GM12878 (cell line): Measurements from ENCODE around the gene ELANE. TPM values are rescaled to one million over a fixed set of nuclear protein-coding genes. Genes with fewer than 3 reads are reported as not detected.
"Not testable (repeated sequence)": the region's sequence is repeated elsewhere in the genome, so short reads cannot be mapped to it uniquely, and the experiment has no call there.

Source experiments
- ATAC-seq: fragments of 200-7000 bp; cut with Tn5 transposase; 3 replicates; pipeline ENCODE4 v1.9.1; 2020; ENCODE audit warnings: mild to moderate bottlenecking, moderate library complexity
- BruUV-seq: library from RNA; stranded (reverse); fragments of 400-500 nt; replicated peaks from 2 replicates; lab custom pipeline; 2021; lab: Mats Ljungman, UMichigan
- CTCF ChIA-PET: fragments of 300-600 bp; sonication (Branson Sonifier 250); formaldehyde crosslinking; extraction: SDS; loops from one replicate; lab custom pipeline; 2021; ENCODE audit warnings: inconsistent platforms; lab: Yijun Ruan, JAX
- POLR2A ChIA-PET: fragments of 350-600 bp; formaldehyde crosslinking; extraction: SDS; loops from one replicate; lab custom pipeline; 2021; ENCODE audit warnings: inconsistent platforms; lab: Charles Lee
- RAD21 ChIA-PET: fragments of 300-600 bp; sonication (Branson Sonifier 250); formaldehyde crosslinking; loops from one replicate; lab custom pipeline; 2023; ENCODE audit warnings: antibody characterized with exemption; ENCODE audit not compliant: unreplicated experiment; lab: Charles Lee
- SMC1A ChIA-PET: fragments of 300-600 bp; sonication (Branson Sonifier 250); formaldehyde crosslinking; loops from one replicate; lab custom pipeline; 2023; ENCODE audit not compliant: unreplicated experiment, uncharacterized antibody; lab: Charles Lee
- DNase-seq: peaks from one replicate; pipeline ENCODE4 v3.0.0-alpha.2; 2011; ENCODE audit warnings: low read depth, low spot score
- FAIRE-seq: peaks from 3 replicates; lab custom pipeline; 2011; peaks lifted over from hg19 to GRCh38; lab: Jason Lieb, UNC
- H2AFZ ChIP-seq: 2 replicates; pipeline ENCODE4 v1.6.0; 2011; ENCODE audit warnings: low read depth, low read length, control low read depth; ENCODE audit not compliant: control insufficient read depth
- H3K27ac ChIP-seq: 2 replicates; pipeline ENCODE4 v1.5.1; 2011; ENCODE audit warnings: control low read depth; ENCODE audit not compliant: control insufficient read depth, insufficient read depth
- H3K27me3 ChIP-seq, 2 experiments: replicated peaks in 1 of 2; 2 replicates each; pipeline versions ENCODE4 v1.6.0 to v1.6.1; 2011; ENCODE audit warnings: low read length in 1 of 2; ENCODE audit not compliant: control insufficient read depth in 2 of 2, insufficient read depth in 2 of 2
- H3K36me3 ChIP-seq, 2 experiments: 2 replicates each; pipeline ENCODE4 v1.5.1; 2011; ENCODE audit warnings: low read length in 1 of 2; ENCODE audit not compliant: control insufficient read depth in 2 of 2, insufficient read depth in 2 of 2
- H3K4me1 ChIP-seq: 2 replicates; pipeline ENCODE4 v1.6.1; 2011; ENCODE audit warnings: mild to moderate bottlenecking, low read length, moderate library complexity, mixed read lengths; ENCODE audit not compliant: control insufficient read depth, insufficient read depth
- H3K4me2 ChIP-seq: 2 replicates; pipeline ENCODE4 v1.6.0; 2011; ENCODE audit warnings: control low read depth; ENCODE audit not compliant: control insufficient read depth, insufficient read depth
- H3K4me3 ChIP-seq: fragments of 200-600 bp; sonication (generic); 2 replicates; pipeline ENCODE4 v1.5.1; 2016
- H3K79me2 ChIP-seq: 2 replicates; pipeline ENCODE4 v1.6.0; 2011; ENCODE audit warnings: low read length; ENCODE audit not compliant: control insufficient read depth, insufficient read depth
- H3K9ac ChIP-seq: 2 replicates; pipeline ENCODE4 v1.8.0; 2011; ENCODE audit warnings: low read length, control low read depth, mixed read lengths; ENCODE audit not compliant: control insufficient read depth, insufficient read depth
- H3K9me3 ChIP-seq: replicated peaks from 3 replicates; pipeline ENCODE4 v1.5.1; 2011; ENCODE audit warnings: mild to moderate bottlenecking, low read length; ENCODE audit not compliant: control insufficient read depth, insufficient read depth
- H4K20me1 ChIP-seq: 2 replicates; pipeline ENCODE4 v1.6.0; 2011; ENCODE audit not compliant: control insufficient read depth, insufficient read depth
- NR2C1 ChIP-seq: fragments of 450-650 bp; IDR thresholded peaks from 2 replicates; pipeline ENCODE4 v1.6.1; 2017; ENCODE audit warnings: antibody characterized with exemption, mild to moderate bottlenecking, moderate library complexity
- POLR2A ChIP-seq: IDR thresholded peaks from 2 replicates; pipeline ENCODE4 v1.6.1; 2011; ENCODE audit warnings: low read depth, mild to moderate bottlenecking, low read length
- WGBS: methylation state at CpG from one replicate; pipeline ENCODE4 v1.1.6; 2016; ENCODE audit warnings: low lambda C conversion rate; ENCODE audit not compliant: insufficient replicate concordance, insufficient coverage; ENCODE audit errors: missing lambda C conversion rate; 5-methylcytosine and 5-hydroxymethylcytosine counted together
- in situ Hi-C: fragments of 300-500 bp; cut with MboI; formaldehyde crosslinking; loops from 9 replicates; pipeline ENCODE4 v1.14.3; 2018; ENCODE audit warnings: mixed read lengths
- intact Hi-C: fragments of 100-400 bp; cut with micrococcal nuclease; formaldehyde crosslinking; loops from one replicate; pipeline ENCODE4 v1.14.2; 2022; ENCODE audit not compliant: unreplicated experiment
- polyA plus RNA-seq, 11 experiments: library from polyadenylated mRNA; depleted of rRNA in 4 of 11; unstranded in 6 of 11; stranded (reverse) in 5 of 11; fragments of >200 nt; fragmentation: Nextera tagmentation in 4 of 11; fragmentation: Illumina TruSeq in 1 of 11; extraction: Ambion mirVana in 4 of 11; extraction: Trizol in 1 of 11; gene quantifications; 1 replicate in 1 of 11; 2 replicates in 10 of 11; pipeline versions ENCODE4 v1.2.1 to v1.2.3, GENCODE V29; 2011 to 2016; ENCODE audit warnings: inconsistent platforms in 2 of 11, missing spikeins in 2 of 11, low read depth in 1 of 11
- total RNA-seq, 4 experiments: library from RNA; depleted of rRNA in 3 of 4; stranded (reverse); fragments of >200 nt in 3 of 4; fragmentation: Illumina TruSeq in 1 of 4; extraction: Trizol in 1 of 4; gene quantifications; 2 replicates each; pipeline versions ENCODE4 v1.2.1 to v1.2.3, GENCODE V29; 2013 to 2021

ELANE gene
- total and polyA plus RNA-seq, 10 of the 15 experiments (the other 5 are each of a cell fraction or from before 2014, with no cell fraction given): not detected

- no peak overlapping the region for H3K9ac ChIP-seq
- H3K4me2 ChIP-seq: no peak overlapping the region
- H3K79me2 ChIP-seq: no peaks in the 10 kb centered on the region
- DNase-seq (no peak), ATAC-seq (no peak), FAIRE-seq (no peak)
- WGBS: 69% methylated on average over 21 of the region's 29 CpGs
- no peak overlapping the region for H3K4me3 ChIP-seq
- no peaks in the 10 kb centered on the region for H4K20me1 ChIP-seq
- intact Hi-C loops: no loop called here
- no TSS peak for BruUV-seq
- in situ Hi-C loops: no loop called here
- POLR2A ChIA-PET: interaction anchor here (0.6 to 1.5 kb wide), 2 partner anchors 12 to 32 kb away, joined by 3 read pairs; no protein-coding TSS in a partner anchor
- H3K9me3 ChIP-seq: no peaks in the 10 kb centered on the region; the same call in 2 of the 3 replicates
- no peaks in the 10 kb centered on the region for H3K4me1 ChIP-seq
- SMC1A ChIA-PET: no interaction called here
- H2AFZ ChIP-seq: no peak overlapping the region
- H3K27ac ChIP-seq: no peak overlapping the region
- no peaks in the 10 kb centered on the region; a peak in 1 of 4 replicates for H3K36me3 ChIP-seq
- RAD21 ChIA-PET: no interaction called here
- no peak for TF ChIP-seq NR2C1
- TF ChIP-seq POLR2A: 0 out of 2 replicates have a peak, but pooled peaks have one; percentile 12
- TF ChIP-seq, all 136 proteins: peak for 1
- no peaks in the 10 kb centered on the region for H3K27me3 ChIP-seq
- CTCF ChIA-PET: no interaction called here
Measured at GRCh38 chr19:876780-877314, 24.7 kb downstream of the ELANE start.

GRCh38 chr19:877992-878660 is 26.0 kb downstream of the ELANE start:
- FAIRE-seq, H3K4me2 ChIP-seq, intact Hi-C loops, H3K4me1 ChIP-seq, in situ Hi-C loops, H3K27me3 ChIP-seq, H3K79me2 ChIP-seq, H3K9me3 ChIP-seq, H3K27ac ChIP-seq, H4K20me1 ChIP-seq, ATAC-seq, SMC1A ChIA-PET, H3K9ac ChIP-seq, BruUV-seq, H3K36me3 ChIP-seq, H3K4me3 ChIP-seq, DNase-seq, H2AFZ ChIP-seq: not testable (repeated sequence)
- ChIA-PET POLR2A (interaction anchor here (1.0 kb wide), 2 partner anchors 15 to 29 kb away, joined by 3 read pairs; no protein-coding TSS in a partner anchor), RAD21 (interaction anchor here (1.1 kb wide), 1 partner anchor 15 kb away, joined by 3 read pairs; the partner anchor contains the start of gene RNU6-9), CTCF (interaction anchor here (1.2 kb wide), 1 partner anchor 15 kb away, joined by 4 read pairs; no protein-coding TSS in a partner anchor)
- 92% methylated on average over 7 of the region's 23 CpGs for WGBS

GRCh38 chr19:878751-879561 is 26.9 kb downstream of the ELANE start:
- H4K20me1 ChIP-seq, H3K36me3 ChIP-seq, H3K4me3 ChIP-seq, intact Hi-C loops, H3K4me2 ChIP-seq, in situ Hi-C loops, RAD21 ChIA-PET, H2AFZ ChIP-seq, H3K9me3 ChIP-seq, H3K4me1 ChIP-seq, H3K27me3 ChIP-seq, BruUV-seq, H3K9ac ChIP-seq, H3K79me2 ChIP-seq, FAIRE-seq, H3K27ac ChIP-seq, DNase-seq, ATAC-seq: not testable (repeated sequence)
- ChIA-PET SMC1A (interaction anchor here (1.0 kb wide), 1 partner anchor 23 kb away, joined by 3 read pairs; no protein-coding TSS in a partner anchor), POLR2A (interaction anchor here (1.0 kb wide), 1 partner anchor 28 kb away, joined by 3 read pairs; no protein-coding TSS in a partner anchor), CTCF (interaction anchor here (1.2 kb wide), 1 partner anchor 15 kb away, joined by 4 read pairs; no protein-coding TSS in a partner anchor)
- 71% methylated on average over 13 of the region's 24 CpGs for WGBS
